Upper lobe of left lung (tissue), 4 donors: Measurements from ENCODE around the gene TBX1.

ENCODE experiments used
- CTCF ChIP-seq, 6 experiments: fragments of 450-650 bp in 4 of 6; fragments of 200-600 bp in 2 of 6; sonication (generic) in 2 of 6; IDR thresholded peaks; one replicate each; pipeline ENCODE4 v1.5.1; 2016 to 2019; ENCODE audit warnings: antibody characterized with exemption in 6 of 6
- EP300 ChIP-seq, 4 donors: sonication (generic); formaldehyde crosslinking; IDR thresholded peaks; one replicate each; pipeline ENCODE4 v1.5.1; 2017; ENCODE audit warnings: antibody characterized with exemption in 4 of 4, control low read depth in 2 of 4
- POLR2A ChIP-seq, 4 donors: fragments of 450-650 bp; IDR thresholded peaks; one replicate each; pipeline ENCODE4 v1.5.1; 2016 to 2017; ENCODE audit warnings: antibody characterized with exemption in 4 of 4, mild to moderate bottlenecking in 2 of 4
- POLR2AphosphoS5 ChIP-seq, 2 donors: sonication (generic); formaldehyde crosslinking; IDR thresholded peaks; one replicate each; pipeline ENCODE4 v1.5.1; 2017; ENCODE audit warnings: antibody characterized with exemption in 2 of 2

DNA sequence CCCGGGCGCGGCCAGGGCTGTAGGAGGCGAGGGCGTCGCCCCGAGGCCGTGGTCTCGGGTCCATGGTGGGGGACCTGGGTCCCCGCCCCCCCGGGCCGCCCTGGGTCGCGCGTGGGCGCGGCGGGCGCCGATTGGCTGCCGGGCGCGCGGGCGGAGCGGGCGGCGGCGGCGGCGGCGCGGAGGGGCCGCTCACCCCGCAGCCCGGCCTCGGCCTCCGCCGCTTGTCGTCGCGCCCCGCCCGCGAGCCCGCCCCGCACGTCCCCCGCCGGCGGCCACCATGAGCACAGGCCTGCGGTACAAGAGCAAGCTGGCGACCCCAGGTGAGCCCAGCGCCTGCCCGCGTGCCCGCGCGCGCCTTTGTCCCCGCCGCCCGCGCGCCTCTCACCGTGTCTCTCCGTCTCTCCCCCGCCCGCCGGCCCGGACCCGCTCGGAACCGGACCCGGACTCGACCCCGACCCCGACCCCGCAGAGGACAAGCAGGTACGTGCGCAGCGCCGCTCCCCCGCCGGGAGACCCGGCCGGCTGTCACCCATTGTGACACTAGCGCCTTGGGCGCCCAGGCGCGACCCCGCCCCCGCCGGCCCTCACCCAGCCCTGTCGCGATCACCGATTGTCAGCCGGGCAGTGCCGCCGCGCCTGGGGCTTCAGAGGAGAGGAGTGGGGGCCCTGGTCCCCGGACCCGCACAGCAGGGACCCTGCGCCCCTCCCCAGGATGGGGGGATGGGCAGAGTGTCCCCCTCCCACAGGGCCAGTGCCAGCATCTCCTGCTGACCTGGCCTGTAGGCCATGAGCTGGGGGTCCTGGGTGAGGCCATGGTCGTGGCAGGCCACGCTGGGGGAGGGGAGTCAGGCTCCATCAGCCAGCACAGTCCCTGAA, 46.0 kb upstream of the TBX1 start, which contains the start of gene SEPTIN5:
- TF ChIP-seq CTCF (IDR thresholded peaks at IDR 0.05): no peak
- no peak for TF ChIP-seq POLR2A (IDR thresholded peaks at IDR 0.05)
- no peak for TF ChIP-seq EP300 (IDR thresholded peaks at IDR 0.05)
- TF ChIP-seq POLR2AphosphoS5 (IDR thresholded peaks at IDR 0.05): no peak
